22Rv1 (cell line): Measurements from ENCODE around the gene HSPA8.

Experiments used
- CTCF ChIP-seq: fragments of 450-650 bp; IDR thresholded peaks from 2 replicates; pipeline ENCODE4 v1.5.1; 2017; ENCODE audit warnings: mild to moderate bottlenecking
- ZFX ChIP-seq: fragments of 450-650 bp; IDR thresholded peaks from 2 replicates; pipeline ENCODE4 v1.6.1; 2017; ENCODE audit warnings: antibody characterized with exemption, borderline replicate concordance

DNA sequence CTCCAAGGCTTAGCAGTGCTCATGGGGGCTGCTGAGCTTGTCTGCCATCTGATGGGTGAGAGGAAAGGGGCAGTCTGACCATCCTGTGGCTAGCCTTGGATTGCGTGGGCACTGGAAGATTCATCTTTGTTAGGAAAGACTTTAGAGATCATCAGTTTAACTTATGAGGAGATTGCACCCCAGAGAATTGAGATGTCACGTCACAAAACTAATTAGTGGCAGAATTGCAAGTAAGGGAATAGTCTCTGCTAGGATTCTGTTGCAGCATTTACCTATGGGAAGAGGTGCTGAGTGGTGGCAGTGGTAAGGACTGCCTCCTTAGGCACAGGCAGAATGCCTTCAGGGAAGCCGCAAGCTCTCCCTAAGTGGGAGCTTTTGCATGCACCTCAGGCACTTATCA is 42.8 kb upstream of the HSPA8 start:
- TF ChIP-seq CTCF (no peak), ZFX (no peak)
